Transverse colon (tissue), 3 donors: ENCODE results near the gene CAND1.

Experiments used
- CTCF ChIP-seq, 5 experiments: fragments of 200-600 bp in 3 of 5; fragments of 450-650 bp in 2 of 5; sonication (generic) in 3 of 5; IDR thresholded peaks; 1 replicate in 2 of 5; 2 replicates in 3 of 5; pipeline ENCODE4 v1.5.1; 2016 to 2017; ENCODE audit warnings: antibody characterized with exemption in 5 of 5, inconsistent platforms in 3 of 5, mild to moderate bottlenecking in 2 of 5, moderate library complexity in 1 of 5
- POLR2A ChIP-seq: fragments of 450-650 bp; IDR thresholded peaks from one replicate; pipeline ENCODE4 v1.6.1; 2016; ENCODE audit warnings: antibody characterized with exemption, mild to moderate bottlenecking, moderate library complexity

- no peak for TF ChIP-seq CTCF (IDR thresholded peaks at IDR 0.05)
- TF ChIP-seq POLR2A = no peak
These were observed 85.8 kb downstream of the CAND1 start for GRCh38 chr12:67354966-67355365.
